ENCODE results near the gene ATP11A.

Gene ATP11A

GRCh38 chr13:112835344-112835743 is 145.5 kb downstream of the ATP11A start:
- no peaks in the 10 kb centered on the region for H4K20me1 ChIP-seq (ENCODE audit: insufficient read depth, low read length)
- H3K4me3 ChIP-seq (ENCODE audit: low read length) = no peak overlapping the region
- no peaks in the 10 kb centered on the region; the same call in 1 of the 2 replicates for H3K36me3 ChIP-seq (replicated peaks; ENCODE audit: insufficient read depth, low read length)
- H3K9ac ChIP-seq (ENCODE audit: low read length) = no peak overlapping the region
- H3K27me3 ChIP-seq (replicated peaks; ENCODE audit: insufficient read depth, low read length) = no peaks in the 10 kb centered on the region
- H3K4me2 ChIP-seq (ENCODE audit: low read depth, low read length) = no peak overlapping the region
- DNase-seq = no peak
- no peak overlapping the region for H2AFZ ChIP-seq (ENCODE audit: low read length)
- no peaks in the 10 kb centered on the region for H3K9me3 ChIP-seq (replicated peaks; ENCODE audit: insufficient read depth, low read length)
- H3K79me2 ChIP-seq (ENCODE audit: low read length) = no peaks in the 10 kb centered on the region
- H3K27ac ChIP-seq (ENCODE audit: low read length) = no peak overlapping the region
- no peaks in the 10 kb centered on the region for H3K9me2 ChIP-seq (replicated peaks; ENCODE audit: insufficient read depth, low read length)
- H3F3A ChIP-seq (ENCODE audit: insufficient read depth, low read length) = no peaks in the 10 kb centered on the region
- TF ChIP-seq EZH2phosphoT487 (IDR thresholded peaks at IDR 0.05; ENCODE audit: low read length) = no peak
- no peak for TF ChIP-seq EZH2 (optimal IDR thresholded peaks at IDR 0.05; ENCODE audit: low read depth, low read length)
- TF ChIP-seq CTCF (IDR thresholded peaks at IDR 0.05; ENCODE audit: low read length) = no peak
- no peaks in the 10 kb centered on the region for H3K4me1 ChIP-seq (ENCODE audit: low read length)

DNA sequence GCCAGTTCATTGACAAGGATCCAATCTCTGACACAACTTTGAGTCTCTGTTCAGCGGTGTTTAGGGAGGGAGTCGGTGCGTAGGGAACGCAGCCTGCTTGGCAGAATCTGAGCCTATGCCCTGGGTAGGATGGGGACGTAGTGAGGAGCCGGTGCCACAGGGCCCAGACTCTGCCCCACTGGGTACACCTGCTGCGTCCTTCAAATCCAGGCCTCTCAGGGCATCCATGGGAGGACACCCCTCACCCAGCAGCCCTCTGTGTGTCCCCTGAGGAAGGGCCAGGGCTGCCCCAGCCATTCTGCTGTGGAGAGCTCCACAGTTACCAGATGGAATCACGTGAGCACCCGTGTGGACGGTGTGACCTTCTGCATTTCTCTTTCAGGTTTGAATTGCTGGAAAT is 146.0 kb downstream of the ATP11A start:
- H3K27me3 ChIP-seq (replicated peaks; ENCODE audit: insufficient read depth, low read length) = no peaks in the 10 kb centered on the region
- H3K27ac ChIP-seq (ENCODE audit: low read length) = no peak overlapping the region
- H3K9me3 ChIP-seq (replicated peaks; ENCODE audit: insufficient read depth, low read length) = no peaks in the 10 kb centered on the region
- H3K4me1 ChIP-seq (ENCODE audit: low read length) = no peaks in the 10 kb centered on the region
- TF ChIP-seq EZH2phosphoT487 (IDR thresholded peaks at IDR 0.05; ENCODE audit: low read length) (no peak), CTCF (IDR thresholded peaks at IDR 0.05; ENCODE audit: low read length) (no peak), EZH2 (optimal IDR thresholded peaks at IDR 0.05; ENCODE audit: low read depth, low read length) (no peak)
- no peaks in the 10 kb centered on the region for H3F3A ChIP-seq (ENCODE audit: insufficient read depth, low read length)
- no peaks in the 10 kb centered on the region for H4K20me1 ChIP-seq (ENCODE audit: insufficient read depth, low read length)
- H3K79me2 ChIP-seq (ENCODE audit: low read length) = no peaks in the 10 kb centered on the region
- no peak overlapping the region for H2AFZ ChIP-seq (ENCODE audit: low read length)
- H3K9me2 ChIP-seq (replicated peaks; ENCODE audit: insufficient read depth, low read length) = no peaks in the 10 kb centered on the region
- no peak for DNase-seq
- no peak overlapping the region for H3K4me3 ChIP-seq (ENCODE audit: low read length)
- no peak overlapping the region for H3K9ac ChIP-seq (ENCODE audit: low read length)
- no peak overlapping the region for H3K4me2 ChIP-seq (ENCODE audit: low read depth, low read length)
- no peaks in the 10 kb centered on the region; the same call in 1 of the 2 replicates for H3K36me3 ChIP-seq (replicated peaks; ENCODE audit: insufficient read depth, low read length)

GRCh38 chr13:112836940-112837339 is 147.1 kb downstream of the ATP11A start:
- H3K27me3 ChIP-seq (replicated peaks; ENCODE audit: insufficient read depth, low read length) = no peaks in the 10 kb centered on the region
- H3K36me3 ChIP-seq (replicated peaks; ENCODE audit: insufficient read depth, low read length) = no peaks in the 10 kb centered on the region; the same call in 1 of the 2 replicates
- H3K9me3 ChIP-seq (replicated peaks; ENCODE audit: insufficient read depth, low read length) = no peaks in the 10 kb centered on the region
- H2AFZ ChIP-seq (ENCODE audit: low read length) = no peak overlapping the region
- no peak overlapping the region for H3K4me2 ChIP-seq (ENCODE audit: low read depth, low read length)
- H3K27ac ChIP-seq (ENCODE audit: low read length) = no peak overlapping the region
- no peaks in the 10 kb centered on the region for H4K20me1 ChIP-seq (ENCODE audit: insufficient read depth, low read length)
- no peak overlapping the region for H3K4me3 ChIP-seq (ENCODE audit: low read length)
- DNase-seq = no peak
- H3K4me1 ChIP-seq (ENCODE audit: low read length) = 0 out of 2 replicates have a peak, but pooled peaks cover 2% of the 10 kb centered on the region
- H3F3A ChIP-seq (ENCODE audit: insufficient read depth, low read length) = no peaks in the 10 kb centered on the region
- TF ChIP-seq CTCF (IDR thresholded peaks at IDR 0.05; ENCODE audit: low read length) (no peak), EZH2 (optimal IDR thresholded peaks at IDR 0.05; ENCODE audit: low read depth, low read length) (no peak), EZH2phosphoT487 (IDR thresholded peaks at IDR 0.05; ENCODE audit: low read length) (no peak)
- no peaks in the 10 kb centered on the region for H3K9me2 ChIP-seq (replicated peaks; ENCODE audit: insufficient read depth, low read length)
- H3K9ac ChIP-seq (ENCODE audit: low read length) = no peak overlapping the region
- H3K79me2 ChIP-seq (ENCODE audit: low read length) = no peaks in the 10 kb centered on the region
